Activated naive CD4-positive, alpha-beta T cell (primary cell): Measurements from ENCODE around the gene CXorf51B.
"Not testable (repeated sequence)": the region's sequence is repeated elsewhere in the genome, so short reads cannot be mapped to it uniquely, and the experiment has no call there.

ENCODE experiments used
- DNase-seq, 4 experiments: peaks; one replicate each; lab custom pipeline; 2025; lab: John Stamatoyannopoulos, UW

CXorf51B gene

DNA sequence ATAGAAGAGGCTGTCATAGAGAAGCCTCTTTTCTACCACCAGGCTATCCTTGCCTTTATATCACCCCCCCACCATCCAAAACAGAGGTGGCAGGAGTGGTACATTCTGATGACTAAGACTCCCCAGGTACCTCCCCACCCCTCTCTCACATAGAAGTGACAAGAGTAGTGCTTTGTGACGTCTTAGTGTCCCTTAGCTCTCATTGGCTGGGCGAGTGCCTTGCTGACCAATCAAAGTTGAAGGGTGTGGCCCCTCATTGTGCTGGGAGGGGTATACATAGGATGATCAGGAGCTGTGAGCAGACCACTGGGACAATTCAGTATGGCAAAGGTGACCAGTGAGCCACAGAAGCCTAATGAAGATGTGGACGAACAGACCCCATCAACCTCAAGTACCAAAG, at the start of gene CXorf51B:
CXorf51B (plus strand) TSS at position 301 of the 400 bp plus-strand sequence; CDS start at position 322, 21 bp downstream.
- DNase-seq = not testable (repeated sequence)

DNA sequence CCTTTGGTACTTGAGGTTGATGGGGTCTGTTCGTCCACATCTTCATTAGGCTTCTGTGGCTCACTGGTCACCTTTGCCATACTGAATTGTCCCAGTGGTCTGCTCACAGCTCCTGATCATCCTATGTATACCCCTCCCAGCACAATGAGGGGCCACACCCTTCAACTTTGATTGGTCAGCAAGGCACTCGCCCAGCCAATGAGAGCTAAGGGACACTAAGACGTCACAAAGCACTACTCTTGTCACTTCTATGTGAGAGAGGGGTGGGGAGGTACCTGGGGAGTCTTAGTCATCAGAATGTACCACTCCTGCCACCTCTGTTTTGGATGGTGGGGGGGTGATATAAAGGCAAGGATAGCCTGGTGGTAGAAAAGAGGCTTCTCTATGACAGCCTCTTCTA, 5.1 kb downstream of the CXorf51B start, which contains the start of gene CXorf51A:
CXorf51A (minus strand) TSS at position 101 of the 400 bp plus-strand sequence; CDS start at position 80, 21 bp downstream.
- DNase-seq = not testable (repeated sequence)

DNA sequence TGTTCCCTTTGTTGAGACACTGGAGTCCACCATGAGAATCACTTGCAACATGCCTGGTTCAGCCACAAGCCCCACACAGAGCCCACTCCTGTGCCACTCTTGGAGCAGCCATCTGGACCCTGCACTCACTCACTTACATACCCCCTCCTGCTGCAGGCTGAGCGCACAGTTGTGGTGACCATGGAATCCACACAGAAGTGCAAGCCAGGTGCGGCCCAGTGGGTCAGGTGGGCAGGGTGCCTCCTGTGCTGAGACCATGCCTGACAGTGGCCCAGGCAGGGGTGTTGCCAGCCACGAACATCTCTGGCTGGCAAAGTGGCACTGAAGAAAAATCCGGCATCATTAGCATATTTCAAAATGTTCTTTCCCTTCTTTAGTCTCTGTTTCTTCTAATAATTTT, 22.4 kb downstream of the CXorf51B start:
- DNase-seq = no peak

DNA sequence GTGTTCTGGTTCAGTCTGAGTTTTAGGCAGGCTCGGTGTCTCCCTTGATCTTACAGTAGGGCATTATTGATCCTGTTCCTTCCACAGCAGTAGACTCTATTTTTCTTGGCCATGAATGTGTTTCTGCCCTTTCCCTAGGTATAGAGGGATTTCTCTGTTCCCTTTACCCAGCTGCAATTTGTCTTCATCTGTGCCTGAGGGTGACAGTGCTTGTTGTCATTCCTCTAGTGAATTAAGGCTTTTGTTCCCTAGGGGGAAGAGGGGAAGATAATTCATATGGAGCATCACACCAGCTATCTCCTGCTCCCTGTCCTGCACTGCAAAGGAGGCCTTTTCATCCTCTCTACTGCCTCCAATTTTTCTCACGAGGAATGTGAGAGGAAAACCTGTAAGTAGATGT, 44.7 kb downstream of the CXorf51B start:
- DNase-seq = no peak
